Body of pancreas (tissue), 4 donors: ENCODE results near the gene SYNGR3. TPM values are rescaled to one million over a fixed set of nuclear protein-coding genes. Genes with fewer than 3 reads are reported as not detected.
"Not testable (repeated sequence)": the region's sequence is repeated elsewhere in the genome, so short reads cannot be mapped to it uniquely, and the experiment has no call there.

ENCODE experiments used
- ATAC-seq: fragments of 150-250 bp; one replicate; pipeline ENCODE4 v1.9.1; 2016
- DNase-seq, 4 donors: peaks; one replicate each; pipeline ENCODE4 v3.0.0-alpha.2; 2019
- H3K27ac ChIP-seq, 4 donors: fragments of 200-600 bp; sonication (generic); 1 replicate in 3 of 4; 2 replicates in 1 of 4; pipeline versions ENCODE4 v1.5.1 to v1.6.1; 2016 to 2019; ENCODE audit warnings: mild to moderate bottlenecking in 1 of 4, mixed read lengths in 1 of 4, moderate library complexity in 1 of 4
- H3K27me3 ChIP-seq, 2 donors: fragments of 200-600 bp; sonication (generic); one replicate each; pipeline ENCODE4 v1.6.0; 2016; ENCODE audit warnings: mild to moderate bottlenecking in 1 of 2
- H3K36me3 ChIP-seq, 2 donors: fragments of 200-600 bp; sonication (generic); replicated peaks in 1 of 2; 2 replicates each; pipeline ENCODE4 v1.5.1; 2016; ENCODE audit warnings: low read depth in 2 of 2; ENCODE audit not compliant: insufficient read depth in 1 of 2
- H3K4me1 ChIP-seq: fragments of 200-600 bp; sonication (generic); one replicate; pipeline ENCODE4 v1.6.0; 2016
- H3K4me3 ChIP-seq, 2 donors: fragments of 200-600 bp; sonication (generic); 1 replicate in 1 of 2; 2 replicates in 1 of 2; pipeline ENCODE4 v1.5.1; 2016 to 2019
- H3K9me3 ChIP-seq, 3 donors: fragments of 200-600 bp; sonication (generic); 1 replicate in 2 of 3; 2 replicates in 1 of 3; pipeline ENCODE4 v1.5.1; 2016
- POLR2A ChIP-seq, 3 donors: fragments of 450-650 bp; IDR thresholded peaks; one replicate each; pipeline ENCODE4 v1.6.1; 2016; ENCODE audit warnings: antibody characterized with exemption in 3 of 3, mild to moderate bottlenecking in 2 of 3
- WGBS, 2 donors: methylation state at CpG; one replicate each; pipeline ENCODE4 v1.1.5; 2017; 5-methylcytosine and 5-hydroxymethylcytosine counted together
- intact Hi-C: fragments of 100-400 bp; cut with DNase I; formaldehyde crosslinking; loops from one replicate; pipeline ENCODE4 v1.15.1; 2023
- total RNA-seq, 2 donors: library from RNA; depleted of rRNA; stranded (reverse); fragments of >200 nt; gene quantifications; one replicate each; pipeline ENCODE4 v1.1.0, GENCODE V29; 2016
- TF ChIP-seq, protein P1 (sequence below), 7 experiments: fragments of 450-650 bp in 4 of 7; fragments of 200-600 bp in 3 of 7; sonication (generic) in 3 of 7; IDR thresholded peaks; one replicate each; pipeline ENCODE4 v1.5.1; 2016 to 2019; ENCODE audit warnings: antibody characterized with exemption in 7 of 7

The SYNGR3 gene
- total RNA-seq, 2 donors from 2014 or later: 0.33 to 1.6 TPM

DNA sequence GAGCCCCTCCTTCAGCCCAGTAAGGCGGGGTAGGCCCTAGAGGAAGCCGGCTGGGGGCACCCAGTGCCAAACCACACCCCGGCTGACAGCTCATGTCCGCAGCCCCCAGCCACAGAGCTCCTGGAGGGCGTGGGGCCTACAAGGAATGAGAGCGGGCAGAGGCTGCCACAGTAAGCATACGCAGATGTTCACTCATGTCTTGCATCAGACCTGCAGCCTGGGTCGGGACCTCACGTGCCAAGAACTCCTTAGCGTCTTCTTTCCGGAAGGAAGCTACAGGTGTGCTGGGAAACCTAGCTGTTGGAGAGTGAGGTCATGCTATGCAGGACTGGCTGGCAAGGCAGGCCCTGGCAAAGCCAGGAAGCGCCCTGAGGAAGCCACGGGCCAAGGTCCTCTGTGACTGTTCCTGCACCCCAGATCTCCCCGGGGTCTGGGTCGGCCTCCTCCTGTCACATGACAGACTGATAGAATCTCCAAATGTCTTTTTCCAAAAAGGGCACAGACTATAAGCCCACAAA, 18.3 kb downstream of the SYNGR3 start:
- DNase-seq (peak; percentile 66 to 86 (median 79)), ATAC-seq (peak; percentile 38)
- H3K36me3 ChIP-seq: no peaks in the 10 kb centered on the region
- H3K9me3 ChIP-seq: no peaks in the 10 kb centered on the region
- peak overlapping the region; percentile 66 to 96 (median 90) for H3K27ac ChIP-seq
- 14 to 23% methylated on average over 6 to 15 of the region's 15 CpGs for WGBS, 2 donors
- intact Hi-C loops: no loop called here
- no peak overlapping the region for H3K4me3 ChIP-seq
- TF ChIP-seq, protein P1, sequence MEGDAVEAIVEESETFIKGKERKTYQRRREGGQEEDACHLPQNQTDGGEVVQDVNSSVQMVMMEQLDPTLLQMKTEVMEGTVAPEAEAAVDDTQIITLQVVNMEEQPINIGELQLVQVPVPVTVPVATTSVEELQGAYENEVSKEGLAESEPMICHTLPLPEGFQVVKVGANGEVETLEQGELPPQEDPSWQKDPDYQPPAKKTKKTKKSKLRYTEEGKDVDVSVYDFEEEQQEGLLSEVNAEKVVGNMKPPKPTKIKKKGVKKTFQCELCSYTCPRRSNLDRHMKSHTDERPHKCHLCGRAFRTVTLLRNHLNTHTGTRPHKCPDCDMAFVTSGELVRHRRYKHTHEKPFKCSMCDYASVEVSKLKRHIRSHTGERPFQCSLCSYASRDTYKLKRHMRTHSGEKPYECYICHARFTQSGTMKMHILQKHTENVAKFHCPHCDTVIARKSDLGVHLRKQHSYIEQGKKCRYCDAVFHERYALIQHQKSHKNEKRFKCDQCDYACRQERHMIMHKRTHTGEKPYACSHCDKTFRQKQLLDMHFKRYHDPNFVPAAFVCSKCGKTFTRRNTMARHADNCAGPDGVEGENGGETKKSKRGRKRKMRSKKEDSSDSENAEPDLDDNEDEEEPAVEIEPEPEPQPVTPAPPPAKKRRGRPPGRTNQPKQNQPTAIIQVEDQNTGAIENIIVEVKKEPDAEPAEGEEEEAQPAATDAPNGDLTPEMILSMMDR (IDR thresholded peaks at IDR 0.05): no peak
- peak; percentile 39 to 64 (median 44) for TF ChIP-seq POLR2A (IDR thresholded peaks at IDR 0.05)
- no peaks in the 10 kb centered on the region for H3K27me3 ChIP-seq
- H3K4me1 ChIP-seq: peaks cover 66% of the 10 kb centered on the region

- no peaks in the 10 kb centered on the region for H3K27me3 ChIP-seq
- intact Hi-C loops: no loop called here
- TF ChIP-seq, protein P1 (IDR thresholded peaks at IDR 0.05): no peak
- peak; percentile 14 to 63 (median 51) for TF ChIP-seq POLR2A (IDR thresholded peaks at IDR 0.05)
- H3K9me3 ChIP-seq: no peaks in the 10 kb centered on the region
- H3K36me3 ChIP-seq: no peaks in the 10 kb centered on the region
- 3% methylated on average over 12 to 23 of the region's 23 CpGs for WGBS, 2 donors
- peak overlapping the region; percentile 76 to 95 for H3K4me3 ChIP-seq
- H3K4me1 ChIP-seq: peaks cover 60% of the 10 kb centered on the region
- ATAC-seq (peak; percentile 23), DNase-seq (peak in 3 of 4 donors; percentile 52 to 66 (median 61))
- H3K27ac ChIP-seq: peak overlapping the region; percentile 89 to 96 (median 92)
Observed at GRCh38 chr16:2008631-2009163, 18.9 kb downstream of the SYNGR3 start.

DNA sequence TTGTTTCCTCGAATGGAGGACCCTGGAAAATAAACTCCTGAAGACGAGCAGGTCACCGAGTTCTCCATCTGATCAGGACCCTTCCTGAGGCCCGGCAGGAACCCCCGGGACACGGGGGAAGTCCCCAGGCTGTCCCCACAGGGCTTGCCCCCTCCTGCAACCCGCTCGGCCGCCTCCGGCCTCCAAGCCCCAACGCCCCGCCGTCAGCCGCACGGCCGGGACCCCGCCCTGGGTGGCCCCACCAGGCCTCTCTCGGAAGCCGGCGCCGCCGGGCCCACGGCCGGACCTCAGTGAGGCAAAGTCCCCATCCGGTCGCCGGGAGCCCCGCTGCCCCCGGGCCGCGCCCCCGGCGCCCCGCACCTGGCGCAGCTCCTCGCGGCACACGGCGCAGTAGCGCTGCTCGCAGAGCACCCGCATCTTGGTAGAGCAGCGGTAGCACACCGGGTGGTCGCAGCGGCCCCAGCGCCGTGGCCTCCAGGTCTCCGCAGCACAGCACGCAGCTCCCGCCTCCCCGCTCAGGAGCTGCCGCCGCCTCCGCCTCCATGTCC, 19.5 kb downstream of the SYNGR3 start:
- ATAC-seq: peak; percentile 15
- Histone ChIP-seq H3K4me3 (peak overlapping the region; percentile 76 to 95), H3K4me1 (peaks cover 54% of the 10 kb centered on the region), H3K27me3 (no peaks in the 10 kb centered on the region), H3K36me3 (no peaks in the 10 kb centered on the region), H3K27ac (peak overlapping the region; percentile 89 to 96 (median 92)), H3K9me3 (no peaks in the 10 kb centered on the region)
- peak in 1 of 4 donors; percentile 22 for DNase-seq
- intact Hi-C loops: no loop called here
- WGBS, 2 donors: 0% methylated on average over 5 to 48 of the region's 55 CpGs
- TF ChIP-seq, protein P1 (IDR thresholded peaks at IDR 0.05): no peak
- TF ChIP-seq POLR2A (IDR thresholded peaks at IDR 0.05): no peak

DNA sequence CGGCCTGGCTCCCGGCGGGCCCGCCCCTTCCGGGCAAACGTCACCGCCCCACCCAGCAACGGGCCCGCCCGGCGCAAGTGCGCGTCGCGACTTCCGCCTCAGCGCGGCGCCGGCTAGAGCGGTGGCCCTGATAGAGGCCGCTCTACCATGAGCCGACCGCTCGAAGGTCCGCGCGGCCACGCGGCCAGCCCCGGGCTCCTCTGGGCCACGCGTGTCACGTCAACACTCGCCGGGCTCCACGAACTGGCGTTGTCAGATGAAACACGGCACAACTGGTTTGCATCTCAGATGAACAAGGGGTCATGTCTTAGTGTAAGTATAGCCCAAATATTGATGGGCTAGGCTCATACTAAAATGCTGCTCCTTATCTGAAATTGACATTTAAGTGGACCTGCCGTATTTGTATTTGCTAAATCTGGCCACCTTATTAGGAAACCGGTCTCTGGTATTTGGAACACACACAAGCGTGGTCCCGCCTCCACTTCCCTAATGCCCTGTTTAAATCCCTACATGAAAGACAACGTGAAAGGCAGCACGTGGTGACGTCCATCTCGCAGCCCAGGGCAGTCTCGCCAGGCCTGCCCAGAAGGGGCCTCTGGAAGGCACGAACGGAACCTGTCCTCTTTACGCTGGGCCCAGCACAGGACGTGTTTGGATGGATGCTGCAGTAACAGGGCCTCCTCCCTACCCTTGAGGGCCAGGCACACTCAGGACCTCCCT, 20.2 kb downstream of the SYNGR3 start, which contains the start of gene ZNF598:
TSS of gene ZNF598 (minus strand) at position 31 of the 720 bp plus-strand sequence.
- Histone ChIP-seq H3K4me1 (peaks cover 47% of the 10 kb centered on the region), H3K9me3 (no peaks in the 10 kb centered on the region), H3K27me3 (no peaks in the 10 kb centered on the region), H3K27ac (peak within 1 kb of the TSS; percentile 89 to 96 (median 92)), H3K4me3 (peak within 1 kb of the TSS; percentile 76 to 95), H3K36me3 (no peaks in the 10 kb centered on the region)
- ATAC-seq (peak; percentile 89), DNase-seq (peak; percentile 82 to 86 (median 84))
- intact Hi-C loops: no loop called here
- TF ChIP-seq, protein P1 (IDR thresholded peaks at IDR 0.05): peak in 1 of 7 experiments; percentile 11
- peak; percentile 84 to 92 (median 91) for TF ChIP-seq POLR2A (IDR thresholded peaks at IDR 0.05)
- 2 to 4% methylated on average over 13 to 45 of the region's 52 CpGs for WGBS, 2 donors

- H3K36me3 ChIP-seq, ATAC-seq, H3K4me3 ChIP-seq, intact Hi-C loops, H3K27ac ChIP-seq, H3K27me3 ChIP-seq, H3K9me3 ChIP-seq, DNase-seq: not testable (repeated sequence)
- WGBS, 2 donors: 82 to 90% methylated on average over 9 of the region's 9 CpGs
- peaks cover 29% of the 10 kb centered on the region for H3K4me1 ChIP-seq
Observed at GRCh38 chr16:2011726-2012125, 22.0 kb downstream of the SYNGR3 start.
